Measurements from ENCODE around the gene DNAJB1.
"Not testable (repeated sequence)": the region's sequence is repeated elsewhere in the genome, so short reads cannot be mapped to it uniquely, and the experiment has no call there.

Gene DNAJB1

DNA sequence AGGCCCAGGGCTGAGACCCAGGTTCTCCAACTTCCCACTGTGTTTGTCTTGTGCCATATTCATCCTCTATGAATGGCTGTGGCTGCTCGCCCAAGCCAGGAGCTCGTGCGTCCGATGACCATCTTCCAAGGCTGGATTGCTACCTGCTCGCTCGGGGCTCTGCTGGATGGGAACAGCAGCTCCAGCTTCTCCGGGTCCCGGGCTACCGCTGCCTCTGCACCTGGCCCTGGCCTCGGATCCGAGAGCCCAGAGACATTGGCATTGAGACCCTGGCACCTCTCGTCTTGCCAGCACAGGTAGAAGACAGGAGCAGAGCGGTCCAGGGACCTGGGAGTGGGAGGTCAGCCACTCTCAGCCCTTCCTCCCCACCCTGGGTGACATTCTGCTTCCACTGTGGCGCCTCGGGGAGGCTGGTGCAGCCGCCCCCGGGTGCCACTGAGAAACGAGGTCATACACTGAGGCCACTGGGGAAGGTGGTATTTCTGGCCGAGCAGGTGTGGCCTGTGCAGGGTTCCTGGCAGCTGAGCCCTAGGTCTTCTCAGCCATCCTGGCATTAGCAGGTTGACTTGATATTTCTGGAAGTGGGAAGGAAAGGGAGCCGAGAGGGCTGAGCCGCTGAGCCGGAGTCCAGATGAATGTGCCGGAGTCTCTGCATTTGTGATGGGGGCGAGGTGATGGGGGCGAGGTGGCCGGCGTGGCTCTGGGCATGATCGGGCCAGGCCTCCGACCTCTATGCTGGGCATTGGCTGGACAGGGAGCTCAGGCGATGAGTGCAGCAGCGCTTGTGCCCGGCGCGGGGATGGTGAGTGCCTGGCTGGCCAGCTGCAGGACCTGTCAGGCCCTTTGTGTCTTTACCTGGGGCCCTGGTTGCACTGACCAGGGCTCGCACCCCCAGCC is 35.1 kb upstream of the DNAJB1 start:
- DNase-seq = no peak

DNA sequence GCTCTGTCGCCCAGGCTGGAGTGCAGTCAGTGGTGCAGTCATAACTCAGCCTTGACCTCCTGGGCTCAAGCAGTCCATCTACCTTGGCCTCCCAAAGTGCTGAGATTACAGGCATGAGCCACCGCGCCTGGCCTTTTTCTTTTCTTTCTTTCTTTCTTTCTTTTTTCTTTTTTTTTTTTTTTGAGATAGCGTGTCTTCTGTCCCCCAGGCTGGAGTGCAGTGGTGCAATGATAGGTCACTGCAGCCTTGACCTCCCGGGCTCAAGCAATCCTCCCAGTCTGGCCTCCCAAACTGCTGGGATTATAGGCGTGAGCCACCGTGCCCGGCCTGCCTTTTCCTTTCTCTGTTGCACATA is 33.8 kb upstream of the DNAJB1 start:
- not testable (repeated sequence) for DNase-seq

DNA sequence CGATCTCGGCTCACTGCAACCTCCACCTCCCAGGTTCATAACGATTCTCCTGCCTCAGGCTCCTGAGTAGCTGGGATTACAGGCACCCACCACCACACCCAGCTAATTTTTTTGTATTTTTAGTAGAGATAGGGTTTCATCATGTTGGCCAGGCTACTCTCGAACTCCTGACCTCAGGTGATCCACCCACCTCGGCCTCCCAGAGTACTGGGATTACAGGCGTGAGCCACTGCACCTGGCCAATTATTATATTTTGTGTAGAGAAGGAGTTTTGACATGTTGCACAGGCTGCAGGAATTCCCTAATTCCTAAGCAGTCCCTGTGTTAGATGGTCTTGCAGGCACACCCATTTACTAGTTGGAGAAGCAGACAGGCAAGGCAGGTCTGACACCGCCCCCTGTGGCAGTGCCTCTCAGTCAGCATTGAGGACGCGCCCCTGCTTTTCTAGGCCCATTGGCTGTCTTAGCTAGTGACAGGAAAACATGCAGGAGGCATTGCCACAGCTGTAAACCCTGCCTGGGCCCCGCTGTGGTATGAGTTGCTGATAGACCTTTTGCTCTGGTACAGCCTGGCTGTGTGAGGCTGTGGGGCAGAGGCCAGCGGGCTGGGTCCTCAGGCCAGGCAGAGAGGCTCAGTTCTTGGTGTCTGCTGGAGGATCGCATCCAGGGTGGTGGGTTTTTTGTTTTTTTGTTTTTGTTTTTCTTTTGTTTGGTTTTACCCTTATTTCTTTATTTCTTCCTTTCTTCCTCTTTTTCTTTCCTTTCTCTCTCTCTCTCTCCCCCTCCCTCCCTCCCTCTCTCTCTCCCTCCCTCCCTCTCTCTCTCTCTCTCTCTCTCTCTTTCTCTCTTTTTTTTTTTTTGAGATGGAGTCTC is 33.2 kb upstream of the DNAJB1 start:
- peak; percentile 81 to 86 for DNase-seq

DNA sequence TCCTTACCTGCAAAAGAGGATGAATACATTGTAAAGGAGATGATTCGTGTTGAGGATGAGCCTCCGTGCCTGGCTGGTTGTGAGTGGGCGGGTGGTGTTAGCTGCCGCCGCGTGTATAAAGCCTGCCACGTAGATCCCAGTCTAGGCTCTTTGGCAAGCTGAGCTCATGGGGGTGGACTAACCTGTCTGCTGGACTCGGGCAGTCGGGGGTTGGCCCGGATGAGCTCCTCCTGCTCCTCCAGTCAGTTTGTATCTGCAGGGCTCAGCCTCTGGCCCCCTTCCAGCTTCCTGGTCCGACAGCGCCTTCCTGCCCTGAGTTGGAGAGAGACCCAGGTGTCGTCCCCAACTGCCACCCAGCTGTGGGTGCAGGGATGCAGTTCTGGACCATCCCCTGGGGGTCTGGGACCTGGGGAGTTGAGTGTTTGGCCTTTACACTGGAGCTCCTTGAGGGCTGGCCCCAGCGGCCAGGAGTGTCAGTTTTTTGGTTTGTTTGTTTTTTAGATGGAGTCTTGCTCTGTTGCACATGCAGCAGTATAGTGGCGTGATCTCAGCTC is 32.1 kb upstream of the DNAJB1 start:
- DNase-seq = no peak

DNA sequence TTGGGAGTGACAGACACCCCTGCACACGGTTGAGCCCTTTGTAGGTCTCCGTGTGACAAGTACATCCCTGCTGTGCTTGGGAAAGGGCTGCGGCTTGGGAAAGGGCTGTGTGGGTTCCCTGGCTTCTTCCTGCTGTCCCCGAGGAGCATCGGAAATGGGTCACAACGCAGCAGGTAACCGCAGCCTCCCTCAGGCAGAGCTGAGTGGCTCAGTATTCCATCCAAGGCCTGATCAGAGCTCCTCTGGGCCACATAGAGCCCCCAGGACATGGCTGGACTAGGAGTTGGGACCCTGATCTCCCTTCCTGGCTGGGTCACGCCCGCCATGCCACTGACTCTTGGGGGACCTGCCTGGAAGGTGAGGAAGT is 27.5 kb upstream of the DNAJB1 start:
- DNase-seq = no peak

DNA sequence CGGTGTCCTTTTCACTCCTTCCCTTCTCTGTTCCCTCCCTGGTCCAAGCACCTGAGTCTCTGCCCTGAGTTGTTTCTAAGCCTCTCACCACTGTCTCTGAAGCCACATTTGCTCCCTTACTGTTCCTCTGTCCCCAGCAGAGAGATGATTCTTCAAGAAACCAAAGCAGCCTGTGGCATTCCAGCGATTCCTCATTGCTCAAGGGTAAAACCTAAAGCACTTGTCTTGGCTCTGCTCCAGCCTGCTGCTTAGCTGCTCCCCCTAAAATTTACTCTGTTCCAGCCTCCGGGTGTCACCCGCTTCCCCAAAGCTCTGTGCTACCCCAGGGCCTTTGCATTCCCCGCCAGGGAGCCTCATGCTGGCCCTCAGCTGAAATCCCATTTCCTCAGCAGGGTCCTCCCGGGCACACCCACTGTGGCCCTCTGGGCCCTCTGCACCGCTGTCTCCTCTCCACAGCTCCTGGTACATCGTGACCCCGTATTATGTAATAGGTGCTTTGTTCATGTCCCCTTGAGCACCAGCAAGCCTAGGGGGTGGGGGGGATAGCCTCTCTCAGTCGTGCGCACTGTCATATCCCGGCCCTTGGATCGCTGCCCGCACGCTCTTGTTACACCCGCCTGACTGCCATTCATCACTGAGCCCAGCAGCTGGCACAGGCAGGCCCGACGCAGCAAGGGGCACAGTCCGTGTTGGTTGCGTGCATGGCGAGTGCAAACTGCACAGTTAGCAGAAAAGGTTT is 26.9 kb upstream of the DNAJB1 start:
- no peak for DNase-seq

DNA sequence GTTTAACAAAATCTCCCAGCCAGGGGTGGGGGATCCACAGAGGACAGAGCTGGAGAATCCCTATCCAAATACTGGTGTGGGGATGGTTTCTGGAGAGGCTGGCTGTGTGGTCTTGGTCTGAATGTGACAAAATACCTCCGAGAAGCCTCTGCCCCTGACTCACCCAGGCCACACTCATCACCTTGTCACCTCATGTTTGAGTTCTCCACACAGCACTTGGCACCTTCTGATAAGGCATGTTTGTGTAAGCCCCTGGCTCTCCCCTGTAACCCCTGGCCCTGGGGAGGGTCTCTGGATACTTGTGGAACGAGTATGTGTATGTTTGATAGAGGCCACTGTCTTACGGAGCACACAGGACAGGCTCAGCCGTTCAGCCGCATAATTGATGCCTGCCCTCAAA is 25.9 kb upstream of the DNAJB1 start:
- DNase-seq = no peak

DNA sequence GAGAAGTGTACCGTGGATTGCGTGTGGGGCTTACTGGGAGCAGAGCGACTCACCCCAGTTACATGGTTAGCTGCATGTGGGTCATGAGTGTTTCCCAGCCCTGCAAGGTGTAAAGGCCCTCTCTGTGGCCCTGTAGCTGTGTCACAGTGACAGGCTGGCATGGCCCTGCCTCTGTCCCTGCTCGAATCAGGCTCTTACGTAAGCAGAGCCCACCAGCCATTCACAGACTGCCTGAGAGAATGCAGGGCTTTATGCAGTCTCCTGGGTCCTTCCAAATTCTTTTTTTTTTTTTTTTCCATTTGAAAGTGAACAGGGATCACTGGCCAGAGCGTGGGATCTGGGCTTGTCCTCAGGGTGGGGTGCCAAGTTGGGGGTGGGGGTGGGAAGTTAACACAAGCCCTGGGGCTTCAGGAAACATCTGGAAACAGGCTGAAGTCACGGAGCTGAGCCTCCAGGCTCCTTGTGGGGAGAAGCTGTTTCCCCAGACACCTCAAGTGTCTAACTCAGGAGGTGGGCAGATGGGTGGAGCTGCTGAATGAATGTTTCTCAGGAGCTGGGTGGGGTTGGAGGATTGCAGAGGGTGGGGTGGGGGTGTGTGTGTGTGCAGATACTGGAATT is 24.6 kb upstream of the DNAJB1 start:
- no peak for DNase-seq

DNA sequence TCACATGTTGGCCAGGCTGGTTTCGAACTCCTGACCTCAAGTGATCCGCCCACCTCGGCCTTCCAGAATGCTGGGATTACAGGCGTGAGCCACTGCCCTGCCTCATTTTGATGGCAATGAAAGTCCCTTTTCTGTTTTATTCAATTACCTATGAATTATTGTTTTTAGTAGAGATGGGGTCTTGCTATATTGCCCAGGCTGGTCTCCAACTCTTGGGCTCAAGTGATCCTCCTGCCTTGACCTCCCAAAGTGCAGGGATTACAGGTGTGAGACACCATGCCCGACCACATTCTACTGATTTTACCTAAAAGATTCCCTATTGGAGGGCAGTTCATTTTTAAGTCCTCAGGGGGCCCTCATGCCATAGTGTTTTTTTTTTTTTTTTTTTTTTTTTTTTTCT is 23.8 kb upstream of the DNAJB1 start:
- DNase-seq = not testable (repeated sequence)

DNA sequence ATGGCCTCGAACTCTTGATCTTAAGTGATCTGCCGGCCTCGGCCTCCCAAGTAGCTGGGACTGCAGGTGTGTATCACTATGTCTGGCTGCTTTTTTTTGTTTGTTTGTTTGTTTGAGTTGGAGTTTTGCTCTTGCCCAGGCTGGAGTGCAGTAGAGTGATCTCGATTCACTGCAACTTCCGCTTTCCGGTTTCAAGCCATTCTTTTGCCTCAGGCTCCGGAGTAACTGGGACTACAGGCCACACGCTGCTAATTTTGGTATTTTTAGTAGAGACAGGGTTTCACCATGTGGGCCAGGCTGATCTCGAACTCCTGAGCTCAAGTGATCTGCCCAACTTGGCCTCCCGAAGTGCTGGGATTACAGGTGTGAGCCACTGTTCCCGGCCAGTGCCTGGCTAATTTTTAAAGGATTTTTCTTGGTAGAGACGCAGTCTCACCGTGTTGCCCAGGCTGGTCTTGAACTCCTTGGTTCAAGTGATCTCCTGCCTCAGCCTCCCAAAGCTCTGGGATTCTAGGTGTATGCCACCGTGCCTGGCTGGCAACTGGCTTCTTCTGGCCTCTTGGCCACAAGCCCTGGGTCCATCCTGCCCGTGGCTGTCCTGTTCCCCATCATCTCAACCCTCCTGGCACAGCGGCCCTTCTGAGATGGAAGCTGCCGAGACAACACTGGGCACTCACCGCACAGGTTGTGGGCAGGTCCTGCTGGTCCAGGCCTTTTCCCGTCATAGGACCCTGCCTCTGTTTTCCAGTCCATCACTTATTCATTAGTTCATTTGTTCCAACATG is 22.7 kb upstream of the DNAJB1 start:
- DNase-seq = no peak

DNA sequence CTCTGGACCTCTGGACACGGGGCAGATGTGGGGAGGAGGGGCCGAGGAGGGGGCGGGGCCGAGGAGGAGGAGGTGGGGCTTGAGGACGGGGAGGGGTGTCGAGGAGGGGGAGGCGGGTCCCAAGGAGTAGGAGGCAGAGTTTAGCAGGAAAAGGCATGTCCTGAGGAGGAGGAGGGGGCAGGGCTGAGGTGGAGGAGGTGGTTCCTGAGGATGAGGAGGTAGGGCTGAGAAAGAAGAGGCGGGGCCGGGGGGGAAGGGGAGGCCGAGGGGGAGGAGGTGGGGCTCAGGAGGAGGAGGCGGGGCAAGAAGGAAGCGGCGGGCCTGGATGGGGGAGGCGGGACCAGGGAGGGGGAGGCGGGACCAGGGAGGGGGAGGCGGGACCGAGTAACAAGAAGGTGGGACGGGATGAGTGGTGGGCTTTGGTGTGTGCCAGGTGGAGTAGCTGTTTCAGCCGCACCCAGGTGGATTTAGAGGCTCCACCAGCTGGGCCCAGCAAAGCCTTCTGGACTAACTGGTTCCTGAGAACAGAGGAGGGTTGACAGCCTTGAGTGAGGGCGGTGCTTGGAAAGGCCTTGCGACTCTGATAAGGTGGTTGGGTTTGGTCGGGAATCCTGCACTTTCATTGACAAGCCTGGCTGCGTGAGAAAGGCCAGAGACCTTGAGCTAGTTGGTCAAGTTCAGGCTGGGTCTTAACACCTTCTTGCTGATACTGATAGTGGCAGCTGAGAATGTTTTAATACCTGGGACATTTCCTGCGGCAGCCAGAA is 18.9 kb upstream of the DNAJB1 start:
- DNase-seq = peak; percentile 58 to 67

DNA sequence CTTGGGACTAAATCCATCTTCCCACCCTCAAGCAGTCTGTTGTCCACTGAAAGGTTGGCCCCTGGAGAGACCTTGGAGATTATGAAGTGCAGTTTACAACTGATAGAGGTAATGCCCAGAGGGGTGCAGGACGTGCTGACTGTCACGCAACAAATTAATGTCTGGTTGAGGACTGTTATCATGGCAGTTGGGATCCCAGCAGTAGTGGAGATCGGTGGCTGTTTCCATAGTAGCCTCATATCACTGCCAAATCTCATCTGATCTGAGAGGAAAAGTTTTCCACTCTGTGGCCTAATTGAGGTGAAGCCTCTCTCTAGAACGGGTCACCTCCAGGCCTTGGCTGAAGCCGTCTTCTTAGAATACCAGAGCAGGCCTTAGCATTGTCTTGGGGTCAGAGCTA is 15.3 kb upstream of the DNAJB1 start:
- no peak for DNase-seq

DNA sequence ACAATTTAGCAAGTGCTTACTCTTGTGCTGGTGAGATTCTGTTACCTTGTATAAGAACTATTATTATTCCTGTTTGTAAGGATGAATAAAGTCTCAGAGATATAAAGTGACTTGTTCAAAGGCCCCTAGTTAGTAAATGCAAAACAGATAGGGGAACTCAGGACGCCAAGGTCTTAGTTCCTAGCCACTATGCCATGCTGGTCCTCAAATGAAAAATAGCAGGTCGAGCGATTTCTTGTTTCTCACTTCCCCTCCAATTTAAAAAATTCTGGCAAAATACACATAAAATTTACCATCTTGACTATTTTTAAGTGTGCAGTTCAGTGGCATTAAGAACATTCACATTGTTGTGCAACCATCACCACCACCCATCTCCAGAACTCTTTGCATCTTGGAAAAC is 12.3 kb upstream of the DNAJB1 start:
- no peak for DNase-seq

DNA sequence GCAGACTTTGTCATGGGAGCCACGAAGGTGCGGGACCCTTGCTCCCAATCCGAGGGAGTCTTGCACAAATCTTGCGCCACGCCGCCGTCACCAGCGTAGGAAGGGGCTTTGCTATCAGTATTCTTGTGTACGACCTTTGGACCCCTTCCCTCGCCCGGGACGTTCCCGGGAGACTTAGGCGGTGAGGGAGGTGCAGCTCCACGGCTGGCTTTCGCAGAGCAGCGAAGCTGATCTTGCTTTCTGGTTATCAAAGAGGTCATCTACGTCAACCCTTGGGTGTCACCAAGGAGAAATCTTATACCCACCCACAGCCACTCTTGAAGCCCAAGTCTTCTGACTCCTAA is 11.8 kb upstream of the DNAJB1 start:
- DNase-seq = peak; percentile 36 to 58

DNA sequence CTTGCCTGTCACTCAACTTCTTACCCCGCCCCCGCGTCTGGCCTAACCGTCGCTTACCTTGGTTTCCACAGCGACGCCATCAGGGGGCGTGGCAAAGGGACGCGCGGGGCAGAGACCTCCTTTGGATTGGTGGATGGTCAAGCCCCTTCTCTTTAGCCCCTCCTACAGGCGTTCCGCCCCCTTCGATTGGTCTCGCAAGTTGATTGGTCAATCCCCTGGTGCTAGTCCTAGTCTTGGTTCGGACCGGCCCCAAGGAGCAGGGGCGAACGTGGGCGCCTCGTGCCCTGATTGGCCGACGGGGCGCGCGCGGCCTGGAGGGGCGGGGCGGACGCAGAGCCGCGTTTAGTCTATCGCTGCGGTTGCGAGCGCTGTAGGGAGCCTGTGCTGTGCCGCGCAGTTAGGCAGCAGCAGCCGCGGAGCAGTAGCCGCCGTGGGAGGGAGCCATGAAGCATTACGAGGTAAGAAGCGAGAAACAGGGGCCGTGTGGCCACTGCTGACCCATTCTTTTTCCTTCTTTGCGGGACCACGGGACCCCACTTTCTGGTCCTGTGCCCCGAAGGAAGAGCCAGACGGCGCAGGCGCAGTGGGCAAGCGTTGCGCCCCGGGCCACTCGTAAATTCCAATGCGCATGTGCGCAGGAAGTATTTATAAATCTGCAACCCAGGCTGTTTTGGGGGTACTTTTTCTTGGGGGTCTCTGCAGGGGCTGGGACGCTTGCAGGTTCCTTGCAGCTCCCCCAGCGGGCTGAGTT is 11.2 kb upstream of the DNAJB1 start, which contains the start of gene TECR:
Gene TECR (plus strand): TSS at position 341 of the 751 bp plus-strand sequence. CDS start 103 bp downstream, at position 444.
- DNase-seq = peak; percentile 100

DNA sequence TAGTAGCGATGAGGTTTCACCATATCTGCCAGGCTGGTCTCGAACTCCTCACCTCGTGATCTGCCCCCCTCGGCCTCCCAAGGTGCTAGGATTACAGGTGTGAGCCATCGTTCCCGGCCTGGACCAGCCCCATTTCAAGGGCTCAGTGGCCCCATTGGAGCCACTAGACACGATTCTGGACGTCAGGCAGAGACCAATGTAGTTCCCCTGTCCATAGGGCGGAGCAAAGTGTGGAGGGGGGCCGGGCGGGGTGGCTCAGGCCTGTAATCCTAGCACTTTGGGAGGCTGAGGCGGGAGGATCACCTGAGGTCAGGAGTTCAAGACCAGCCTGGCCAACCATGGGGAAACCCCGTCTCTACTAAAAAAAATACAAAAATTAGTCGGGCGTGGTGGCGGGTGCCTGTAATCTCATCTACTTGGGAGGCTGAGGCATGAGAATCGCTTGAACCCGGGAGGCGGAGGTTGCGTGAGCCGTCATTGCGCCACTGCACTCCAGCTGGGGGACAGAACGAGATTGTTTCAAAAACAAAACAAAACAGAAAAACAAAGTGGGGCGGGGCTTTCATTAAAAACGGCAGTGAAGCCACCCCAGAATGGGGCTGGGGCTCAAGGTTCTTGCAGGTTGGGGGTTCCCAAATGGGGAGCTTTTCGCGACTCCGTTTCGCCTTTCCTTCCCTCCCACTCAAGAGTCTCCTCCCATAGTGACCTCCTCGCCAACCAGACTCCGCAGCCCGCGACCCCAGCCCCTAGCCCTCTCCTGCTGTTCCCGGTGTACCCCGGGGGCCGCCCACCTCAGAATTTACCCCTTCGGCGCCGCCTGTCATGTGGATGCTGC is 10.4 kb upstream of the DNAJB1 start:
- DNase-seq = no peak

DNA sequence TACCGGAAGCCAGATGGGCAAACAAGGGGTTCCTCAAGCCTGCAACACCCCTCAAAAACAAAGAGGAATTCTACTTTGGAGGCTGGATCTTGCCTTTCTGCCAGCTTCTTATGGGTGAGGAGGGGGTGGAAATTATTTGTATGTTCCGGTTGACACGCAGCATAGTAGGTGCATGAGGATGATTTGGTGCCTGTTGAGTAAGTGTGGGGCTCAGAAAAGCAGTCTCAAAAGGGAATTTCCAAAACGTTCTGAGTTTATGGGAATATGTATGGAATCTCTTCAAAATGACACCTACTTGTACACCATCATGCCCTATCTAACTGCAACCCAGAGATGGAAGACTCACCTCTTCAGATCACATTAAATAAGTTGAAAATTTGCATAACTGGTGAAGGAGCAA is 8.2 kb upstream of the DNAJB1 start:
- DNase-seq = no peak

DNA sequence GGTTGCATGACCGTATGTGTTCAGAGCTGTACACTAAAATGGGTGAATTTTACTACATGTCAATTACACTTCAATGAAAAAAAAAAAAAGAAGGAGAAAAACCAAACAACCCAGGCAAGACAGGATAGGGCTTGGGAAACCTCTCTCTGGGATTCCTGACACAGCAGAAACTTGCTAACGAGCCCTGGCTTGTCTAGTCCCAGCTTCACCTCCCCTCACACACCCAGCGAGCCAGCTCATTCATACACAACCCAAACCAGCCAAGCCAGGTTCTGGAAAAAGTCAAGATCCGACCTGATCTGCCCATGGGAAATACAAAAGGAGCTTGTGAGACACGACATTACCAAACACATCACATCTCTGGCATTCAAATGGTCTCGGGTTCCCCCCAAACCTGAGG is 7.5 kb upstream of the DNAJB1 start:
- DNase-seq = no peak

DNA sequence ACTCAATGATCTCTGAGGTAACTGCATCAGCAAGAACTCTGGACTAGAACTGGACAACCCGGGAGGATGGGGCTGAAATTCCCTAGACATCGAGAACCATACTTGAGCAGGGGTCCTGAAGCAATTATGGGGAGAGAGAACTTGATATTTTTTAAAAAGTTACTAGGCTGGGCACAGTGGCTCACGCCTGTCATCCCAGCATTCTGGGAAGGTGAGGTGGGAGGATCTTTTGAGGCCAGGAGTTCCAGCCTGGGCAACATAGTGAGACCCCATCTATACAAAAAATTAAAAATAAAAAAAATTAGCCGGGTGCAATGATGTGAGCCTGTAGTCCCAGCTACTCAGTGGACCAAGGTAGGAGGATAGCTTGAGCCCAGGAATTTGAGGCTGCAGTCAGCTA is 2.3 kb upstream of the DNAJB1 start:
- DNase-seq = no peak

Measured in CD4-positive, alpha-beta T cell treated with Interferon alpha-2 for 1 hour (primary cell).